ENCODE measurements around the gene NSL1. TPM values are rescaled to one million over a fixed set of nuclear protein-coding genes. Genes with fewer than 3 reads are reported as not detected.

Gene NSL1
- polyA plus RNA-seq, 1 donor (not counting 4 experiments of a cell fraction or from before 2014, with no cell fraction given): 25.5 TPM

GRCh38 chr1:212794561-212795014, 3.0 kb upstream of the NSL1 start:
- Histone ChIP-seq H3K4me2 (ENCODE audit: control insufficient read depth, extremely low read depth, insufficient read depth, low read depth, low read length) (no peak overlapping the region), H3K79me2 (ENCODE audit: control insufficient read depth, insufficient read depth, low read length) (peaks cover 9% of the 10 kb centered on the region), H3K4me3 (ENCODE audit: control insufficient read depth in 2 of 3, extremely low read depth in 1 of 3, insufficient read depth in 2 of 3, low read depth in 1 of 3, low read length in 3 of 3) (no peak overlapping the region), H4K20me1 (ENCODE audit: control insufficient read depth, extremely low read depth, insufficient read depth, low read length) (no peaks in the 10 kb centered on the region), H3K27ac (ENCODE audit: control insufficient read depth, insufficient read depth, low read length) (no peak overlapping the region), H3K4me1 (ENCODE audit: control insufficient read depth, extremely low read depth, insufficient read depth, low read length) (peaks cover 7% of the 10 kb centered on the region), H3K36me3 (ENCODE audit: control insufficient read depth in 2 of 2, extremely low read depth in 1 of 2, insufficient read depth in 2 of 2, low read length in 2 of 2) (peaks cover 0 to 7% of the 10 kb centered on the region in 2 experiments), H2AFZ (ENCODE audit: control insufficient read depth, low read length) (no peak overlapping the region), H3K9me3 (ENCODE audit: control insufficient read depth, low read depth, low read length) (no peaks in the 10 kb centered on the region), H3K9me1 (ENCODE audit: control insufficient read depth, extremely low read depth, insufficient read depth, low read length) (no peaks in the 10 kb centered on the region), H3K27me3 (ENCODE audit: control insufficient read depth, extremely low read depth, insufficient read depth, low read length) (no peaks in the 10 kb centered on the region), H3K9ac (ENCODE audit: control insufficient read depth, extremely low read depth, insufficient read depth, low read length) (no peak overlapping the region)
- no peak for TF ChIP-seq EZH2 (IDR thresholded peaks at IDR 0.05; ENCODE audit: low read length)
- no peak for TF ChIP-seq CTCF (optimal IDR thresholded peaks at IDR 0.05 in 1 of 3, IDR thresholded peaks at IDR 0.05 in 1 of 3, conservative IDR thresholded peaks at IDR 0.05 in 1 of 3; ENCODE audit: extremely low read depth in 1 of 3, insufficient read depth in 2 of 3, low read length in 3 of 3)
- dilution Hi-C loops (cut with MboI; ENCODE audit: extremely low pct_ligation_motif_present, low sequenced_read_pairs): no loop called here
- FAIRE-seq (no peak), DNase-seq (ENCODE audit: low read depth, low spot score) (no peak)

DNA sequence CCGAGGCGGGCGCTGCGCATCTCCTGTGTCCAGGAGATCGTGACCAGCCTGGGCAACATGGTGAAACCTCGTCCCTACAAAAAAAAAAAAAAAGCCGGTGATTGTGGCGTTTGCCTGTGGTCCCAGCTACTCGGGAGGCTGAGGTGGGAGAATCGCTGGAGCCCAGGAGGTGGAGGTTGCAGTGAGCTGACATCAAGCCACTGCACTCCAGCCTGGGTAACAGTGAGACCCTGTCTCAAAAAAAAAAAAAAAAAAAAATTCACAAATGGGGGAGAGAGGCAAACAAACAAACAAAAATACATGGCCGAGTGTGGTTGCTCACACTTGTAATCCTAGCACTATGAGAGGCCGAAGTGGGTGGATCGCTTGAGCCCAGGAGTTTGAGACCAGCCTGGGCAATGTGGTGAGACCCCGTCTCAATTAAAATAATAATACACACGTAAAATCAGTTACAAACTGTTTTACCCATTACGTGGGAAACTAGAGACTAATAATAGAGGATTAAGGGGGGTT, 875 bp upstream of the NSL1 start:
- Histone ChIP-seq H3K27me3 (ENCODE audit: control insufficient read depth, extremely low read depth, insufficient read depth, low read length) (no peaks in the 10 kb centered on the region), H3K4me3 (ENCODE audit: control insufficient read depth in 2 of 3, extremely low read depth in 1 of 3, insufficient read depth in 2 of 3, low read depth in 1 of 3, low read length in 3 of 3) (peak overlapping the region; percentile 90 to 100 (median 96)), H3K79me2 (ENCODE audit: control insufficient read depth, insufficient read depth, low read length) (peaks cover 13% of the 10 kb centered on the region), H3K4me1 (ENCODE audit: control insufficient read depth, extremely low read depth, insufficient read depth, low read length) (peaks cover 7% of the 10 kb centered on the region), H2AFZ (ENCODE audit: control insufficient read depth, low read length) (peak overlapping the region; percentile 95), H4K20me1 (ENCODE audit: control insufficient read depth, extremely low read depth, insufficient read depth, low read length) (no peaks in the 10 kb centered on the region), H3K27ac (ENCODE audit: control insufficient read depth, insufficient read depth, low read length) (peak overlapping the region; percentile 91), H3K9me3 (ENCODE audit: control insufficient read depth, low read depth, low read length) (no peaks in the 10 kb centered on the region), H3K36me3 (ENCODE audit: control insufficient read depth in 2 of 2, extremely low read depth in 1 of 2, insufficient read depth in 2 of 2, low read length in 2 of 2) (no peaks in the 10 kb centered on the region), H3K9me1 (ENCODE audit: control insufficient read depth, extremely low read depth, insufficient read depth, low read length) (no peaks in the 10 kb centered on the region), H3K9ac (ENCODE audit: control insufficient read depth, extremely low read depth, insufficient read depth, low read length) (peak overlapping the region; percentile 95), H3K4me2 (ENCODE audit: control insufficient read depth, extremely low read depth, insufficient read depth, low read depth, low read length) (peak overlapping the region; percentile 79)
- no peak for FAIRE-seq
- dilution Hi-C loops (cut with MboI; ENCODE audit: extremely low pct_ligation_motif_present, low sequenced_read_pairs): no loop called here
- TF ChIP-seq CTCF (optimal IDR thresholded peaks at IDR 0.05 in 1 of 3, IDR thresholded peaks at IDR 0.05 in 1 of 3, conservative IDR thresholded peaks at IDR 0.05 in 1 of 3; ENCODE audit: extremely low read depth in 1 of 3, insufficient read depth in 2 of 3, low read length in 3 of 3) (no peak), EZH2 (IDR thresholded peaks at IDR 0.05; ENCODE audit: low read length) (no peak)
- DNase-seq (ENCODE audit: low read depth, low spot score): no peak

Data from keratinocyte (primary cell).